Large intestine (tissue), 3 donors: ENCODE measurements around the gene ART1. TPM values are rescaled to one million over a fixed set of nuclear protein-coding genes. Genes with fewer than 3 reads are reported as not detected.
"Not testable (repeated sequence)": the region's sequence is repeated elsewhere in the genome, so short reads cannot be mapped to it uniquely, and the experiment has no call there.

Experiments
- DNase-seq, 2 donors: peaks; one replicate each; pipeline versions ENCODE4 v3.0.0 to v3.0.0-alpha.2; 2013
- H3K27ac ChIP-seq: one replicate; pipeline ENCODE4 v1.5.1; 2013; ENCODE audit warnings: low read length
- H3K27me3 ChIP-seq: 2 replicates; pipeline ENCODE4 v1.6.1; 2013; ENCODE audit warnings: low read length; ENCODE audit not compliant: control insufficient read depth, insufficient read depth
- H3K36me3 ChIP-seq: 2 replicates; pipeline ENCODE4 v1.6.1; 2013; ENCODE audit warnings: low read length; ENCODE audit not compliant: control insufficient read depth, insufficient read depth
- H3K4me1 ChIP-seq: one replicate; pipeline ENCODE4 v1.6.1; 2013; ENCODE audit warnings: low read length; ENCODE audit not compliant: control insufficient read depth, insufficient read depth
- H3K4me3 ChIP-seq: one replicate; pipeline ENCODE4 v1.5.1; 2013; ENCODE audit warnings: low read length
- H3K9me3 ChIP-seq: one replicate; pipeline ENCODE4 v1.6.1; 2013; ENCODE audit warnings: mild to moderate bottlenecking, low read depth, low read length, moderate library complexity; ENCODE audit not compliant: control insufficient read depth
- WGBS: methylation state at CpG from one replicate; pipeline ENCODE4 v1.1.5; 2013; ENCODE audit warnings: low lambda C conversion rate; ENCODE audit not compliant: insufficient coverage; 5-methylcytosine and 5-hydroxymethylcytosine counted together
- polyA plus RNA-seq: library from polyadenylated mRNA; unstranded; fragments of 120-200 nt; gene quantifications from one replicate; pipeline ENCODE4 v1.2.1, GENCODE V29; 2013

The ART1 gene
- polyA plus RNA-seq, 1 donor = not detected

DNA sequence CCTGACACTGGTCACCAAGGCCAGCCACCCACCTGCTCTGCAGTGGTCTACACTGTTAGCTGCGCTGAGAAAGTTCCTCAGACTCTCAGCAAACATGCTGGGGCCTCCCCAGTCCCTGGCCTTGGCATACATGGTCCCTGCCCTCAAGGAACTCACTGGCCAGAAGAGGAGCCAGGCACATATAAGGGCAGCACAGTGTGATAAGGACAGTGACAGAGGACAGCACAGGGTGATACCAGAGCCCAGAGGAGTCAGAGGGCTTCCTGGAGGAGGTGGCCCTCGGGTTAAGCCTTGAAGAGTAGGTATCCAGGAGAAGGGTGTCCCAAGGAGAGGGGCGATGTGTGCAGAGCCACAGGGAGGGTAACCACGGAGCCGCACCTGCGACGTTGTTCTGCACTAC, 624 bp downstream of the ART1 start:
- no peaks in the 10 kb centered on the region for H3K36me3 ChIP-seq
- H3K4me3 ChIP-seq = no peak overlapping the region
- DNase-seq = no peak
- H3K27me3 ChIP-seq = peaks cover 22% of the 10 kb centered on the region
- no peak overlapping the region for H3K27ac ChIP-seq
- H3K9me3 ChIP-seq = peaks cover 3% of the 10 kb centered on the region
- H3K4me1 ChIP-seq = peaks cover 12% of the 10 kb centered on the region
- no CpG with 5 or more reads among the region's 7 CpGs for WGBS

DNA sequence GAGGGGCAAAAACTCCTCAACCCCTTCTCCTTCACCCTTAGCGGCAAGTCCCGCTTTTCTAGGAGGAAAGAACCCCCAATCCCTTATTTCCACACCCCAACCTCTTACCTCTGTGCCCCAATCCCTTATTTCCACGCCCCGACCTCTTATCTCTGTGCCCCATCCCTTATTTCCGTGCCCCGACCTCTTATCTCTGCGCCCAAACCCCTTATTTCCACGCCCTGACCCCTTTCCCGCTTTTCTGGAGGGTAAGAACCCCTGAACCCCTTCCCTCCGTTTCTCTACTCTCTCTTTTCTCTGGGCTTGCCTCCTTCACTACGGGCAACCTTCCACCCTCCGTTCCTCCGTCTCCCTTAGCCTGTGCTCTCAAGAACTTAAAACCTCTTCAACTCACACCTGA, 3.9 kb downstream of the ART1 start:
- H3K27ac ChIP-seq, H3K9me3 ChIP-seq, H3K4me3 ChIP-seq, H3K4me1 ChIP-seq, H3K36me3 ChIP-seq, DNase-seq: not testable (repeated sequence)
- peaks cover 15% of the 10 kb centered on the region for H3K27me3 ChIP-seq
- WGBS = 80% methylated on average over 1 of the region's 13 CpGs

DNA sequence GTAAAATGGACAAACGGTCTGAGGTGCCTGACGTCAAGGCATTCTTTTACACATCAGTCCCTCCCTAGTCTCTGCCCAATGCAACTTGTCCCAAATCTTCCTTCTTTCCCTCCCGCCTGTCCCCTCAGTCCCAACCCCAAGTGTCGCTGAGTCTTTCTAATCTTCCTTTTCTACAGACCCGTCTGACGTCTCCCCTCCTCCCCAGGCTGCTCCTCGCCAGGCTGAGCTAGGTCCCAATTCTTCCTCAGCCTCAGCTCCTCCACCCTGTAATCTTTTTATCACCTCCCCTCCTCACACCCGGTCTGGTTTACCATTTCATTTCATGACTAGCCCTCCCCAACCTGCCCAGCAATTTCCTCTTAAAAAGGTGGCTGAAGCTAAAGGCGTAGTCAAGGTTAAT, 4.4 kb downstream of the ART1 start:
- H3K9me3 ChIP-seq, H3K4me3 ChIP-seq, H3K27ac ChIP-seq, H3K36me3 ChIP-seq, DNase-seq, H3K4me1 ChIP-seq: not testable (repeated sequence)
- no CpG with 5 or more reads among the region's 9 CpGs for WGBS
- H3K27me3 ChIP-seq = peaks cover 15% of the 10 kb centered on the region

DNA sequence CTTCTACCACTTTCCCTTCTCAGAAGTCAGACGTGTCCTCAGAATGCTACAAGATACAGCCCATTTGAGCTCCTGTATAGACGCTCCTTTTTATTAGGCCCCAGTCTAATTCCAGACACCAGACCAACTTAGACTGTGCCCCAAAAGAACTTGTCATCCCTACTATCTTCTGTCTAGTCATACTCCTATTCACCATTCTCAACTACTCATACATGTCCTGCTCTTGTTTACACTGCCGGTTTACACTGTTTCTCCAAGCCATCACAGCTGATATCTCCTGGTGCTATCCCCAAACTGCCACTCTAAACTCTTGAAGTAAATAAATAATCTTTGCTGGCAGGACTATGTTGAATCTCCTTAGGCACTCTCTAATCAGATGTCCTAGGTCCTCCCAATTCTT, 7.6 kb downstream of the ART1 start:
- not testable (repeated sequence) for H3K36me3 ChIP-seq, H3K27ac ChIP-seq, H3K4me3 ChIP-seq, DNase-seq, H3K4me1 ChIP-seq, H3K9me3 ChIP-seq
- peaks cover 15% of the 10 kb centered on the region for H3K27me3 ChIP-seq
- WGBS = no CpG with 5 or more reads among the region's 3 CpGs

DNA sequence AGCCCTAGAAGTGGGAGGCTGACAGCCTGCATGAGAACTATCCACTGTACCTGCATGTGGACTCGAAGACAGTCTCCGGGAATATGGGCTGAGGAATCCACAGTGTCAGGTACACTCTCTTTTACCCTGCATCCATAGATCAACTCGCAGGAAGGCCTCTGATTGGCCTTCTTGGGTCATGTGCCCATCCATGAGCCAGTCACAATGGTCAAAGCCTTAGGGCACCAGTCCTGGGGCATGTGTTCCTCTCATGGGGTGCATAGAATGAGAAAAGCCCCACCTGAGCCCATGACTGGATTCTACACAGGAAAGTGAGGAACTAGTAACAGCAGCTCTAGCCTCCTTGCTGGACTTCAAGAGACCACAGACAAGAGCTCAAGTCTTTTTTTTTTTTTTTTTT, 10.6 kb downstream of the ART1 start:
- Histone ChIP-seq H3K36me3 (no peaks in the 10 kb centered on the region), H3K27me3 (peaks cover 9% of the 10 kb centered on the region), H3K27ac (no peak overlapping the region), H3K4me1 (no peaks in the 10 kb centered on the region), H3K9me3 (no peaks in the 10 kb centered on the region), H3K4me3 (no peak overlapping the region)
- no CpG with 5 or more reads among the region's 3 CpGs for WGBS
- DNase-seq = no peak

DNA sequence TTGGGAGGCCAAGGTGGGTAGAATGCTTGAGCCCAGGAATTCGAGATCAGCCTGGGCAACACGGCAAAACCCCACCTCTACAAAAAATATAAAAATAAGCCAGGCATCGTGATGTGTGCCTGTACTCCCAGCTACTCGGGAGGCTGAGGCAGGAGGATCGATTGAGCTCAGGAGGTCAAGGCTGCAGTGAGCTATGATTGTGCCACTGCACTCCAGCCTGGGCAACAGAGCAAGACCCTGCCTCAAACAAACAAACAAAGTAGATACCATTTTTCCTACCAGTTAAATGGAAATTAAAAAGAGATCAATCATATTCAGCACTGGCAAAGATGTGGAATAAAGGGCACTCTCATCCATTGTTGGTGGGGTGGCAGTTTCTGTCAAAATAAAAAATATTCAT, 12.4 kb downstream of the ART1 start:
- not testable (repeated sequence) for H3K4me3 ChIP-seq, H3K4me1 ChIP-seq, H3K36me3 ChIP-seq, H3K27ac ChIP-seq, H3K9me3 ChIP-seq, DNase-seq, H3K27me3 ChIP-seq
- no CpG with 5 or more reads among the region's 5 CpGs for WGBS

DNA sequence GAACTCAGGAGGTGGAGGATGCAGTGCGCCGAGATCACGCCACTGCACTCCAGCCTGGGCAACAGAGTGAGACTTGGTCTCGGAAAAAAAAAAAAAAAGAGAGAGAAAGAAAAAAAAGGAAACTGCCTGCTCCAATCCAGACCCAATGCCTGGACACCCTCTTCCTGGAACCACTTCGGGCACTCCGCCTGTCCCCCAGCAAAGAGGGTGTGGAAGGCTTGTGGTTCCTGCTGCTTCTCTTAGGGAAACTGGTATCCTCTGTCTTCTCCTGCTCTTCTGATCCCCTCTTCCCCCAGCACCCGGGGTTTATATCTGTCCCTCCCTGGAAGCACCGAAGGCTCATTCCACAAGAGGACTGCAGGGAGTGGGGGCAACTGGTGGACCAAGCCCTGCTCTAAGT, 13.3 kb downstream of the ART1 start:
- Histone ChIP-seq H3K27ac (no peak overlapping the region), H3K36me3 (no peaks in the 10 kb centered on the region), H3K27me3 (peaks cover 9% of the 10 kb centered on the region), H3K4me1 (no peaks in the 10 kb centered on the region), H3K4me3 (no peak overlapping the region), H3K9me3 (no peaks in the 10 kb centered on the region)
- no peak for DNase-seq
- no CpG with 5 or more reads among the region's 8 CpGs for WGBS

DNA sequence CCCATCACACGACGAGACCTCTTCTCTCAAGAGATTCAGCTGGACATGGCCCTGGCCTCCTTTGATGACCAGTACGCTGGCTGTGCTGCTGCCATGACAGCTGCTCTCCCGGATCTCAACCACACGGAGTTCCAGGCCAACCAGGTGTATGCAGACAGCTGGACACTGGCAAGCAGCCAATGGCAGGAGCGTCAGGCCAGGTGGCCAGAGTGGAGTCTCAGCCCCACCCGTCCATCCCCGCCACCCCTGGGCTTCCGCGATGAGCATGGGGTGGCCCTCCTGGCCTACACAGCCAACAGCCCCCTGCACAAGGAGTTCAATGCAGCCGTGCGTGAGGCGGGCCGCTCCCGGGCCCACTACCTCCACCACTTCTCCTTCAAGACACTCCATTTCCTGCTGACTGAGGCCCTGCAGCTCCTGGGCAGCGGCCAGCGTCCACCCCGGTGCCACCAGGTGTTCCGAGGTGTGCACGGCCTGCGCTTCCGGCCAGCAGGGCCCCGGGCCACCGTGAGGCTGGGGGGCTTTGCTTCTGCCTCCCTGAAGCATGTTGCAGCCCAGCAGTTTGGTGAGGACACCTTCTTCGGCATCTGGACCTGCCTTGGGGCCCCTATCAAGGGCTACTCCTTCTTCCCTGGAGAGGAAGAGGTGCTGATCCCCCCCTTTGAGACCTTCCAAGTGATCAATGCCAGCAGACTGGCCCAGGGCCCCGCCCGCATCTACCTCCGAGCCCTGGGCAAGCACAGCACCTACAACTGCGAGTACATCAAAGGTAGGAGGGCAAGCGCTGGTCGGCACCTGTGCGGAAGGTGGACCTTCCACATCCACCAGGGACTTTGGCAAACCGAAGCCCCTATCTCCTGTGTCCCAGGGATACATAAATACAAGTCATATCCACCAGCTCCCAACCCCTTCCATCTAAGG, 14.9 kb downstream of the ART1 start:
- no CpG with 5 or more reads among the region's 33 CpGs for WGBS
- Histone ChIP-seq H3K27ac (no peak overlapping the region), H3K9me3 (no peaks in the 10 kb centered on the region), H3K4me3 (no peak overlapping the region), H3K36me3 (peaks cover 5% of the 10 kb centered on the region), H3K4me1 (no peaks in the 10 kb centered on the region), H3K27me3 (peaks cover 7% of the 10 kb centered on the region)
- no peak for DNase-seq

DNA sequence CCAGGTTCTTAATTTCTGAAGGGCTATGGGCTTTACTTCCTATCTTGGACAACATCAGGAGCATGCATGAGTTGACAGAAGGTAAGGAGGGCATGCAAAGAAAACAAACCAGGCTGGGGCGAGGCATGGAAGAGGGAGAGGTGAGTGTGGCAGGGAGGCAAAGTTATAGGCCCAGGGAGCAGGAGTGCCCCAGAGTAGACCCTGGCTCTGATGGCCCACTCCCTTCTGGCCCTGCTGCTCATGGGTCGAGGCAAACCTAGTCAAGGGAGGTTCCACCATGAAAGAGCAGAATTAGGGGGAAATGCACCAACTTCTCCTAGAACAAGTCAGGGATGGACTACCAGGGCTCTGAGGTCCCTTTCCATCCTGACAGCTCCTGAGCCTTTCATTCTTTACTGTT, 16.0 kb downstream of the ART1 start:
- WGBS = no CpG with 5 or more reads among the region's 2 CpGs
- Histone ChIP-seq H3K36me3 (peaks cover 14% of the 10 kb centered on the region), H3K9me3 (no peaks in the 10 kb centered on the region), H3K4me3 (no peak overlapping the region), H3K4me1 (no peaks in the 10 kb centered on the region), H3K27me3 (peaks cover 2% of the 10 kb centered on the region), H3K27ac (no peak overlapping the region)
- DNase-seq = no peak

DNA sequence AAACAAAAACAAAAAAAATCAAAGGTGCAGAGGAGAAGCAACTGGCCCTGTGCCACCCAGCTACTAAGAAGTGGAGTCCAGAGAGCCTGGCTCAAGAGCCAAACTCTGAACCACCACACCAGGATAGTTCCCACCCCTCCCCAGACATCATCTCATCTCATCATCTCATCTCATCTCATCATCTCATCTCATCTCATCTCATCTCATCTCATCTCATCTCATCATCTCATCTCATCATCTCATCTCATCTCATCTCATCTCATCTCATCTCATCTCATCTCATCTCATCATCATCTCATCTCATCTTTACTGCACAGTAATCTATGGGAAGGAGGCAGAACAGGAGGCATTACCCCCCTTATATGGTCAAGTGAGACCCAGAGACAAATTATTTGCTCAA, 17.9 kb downstream of the ART1 start:
- Histone ChIP-seq H3K4me3 (no peak overlapping the region), H3K9me3 (no peaks in the 10 kb centered on the region), H3K27ac (no peak overlapping the region), H3K27me3 (peaks cover 2% of the 10 kb centered on the region), H3K36me3 (peaks cover 26% of the 10 kb centered on the region), H3K4me1 (no peaks in the 10 kb centered on the region)
- no peak for DNase-seq

GRCh38 chr11:3664032-3664630, 19.2 kb downstream of the ART1 start:
- no peaks in the 10 kb centered on the region for H3K9me3 ChIP-seq
- no peaks in the 10 kb centered on the region for H3K27me3 ChIP-seq
- no peak for DNase-seq
- no peaks in the 10 kb centered on the region for H3K4me1 ChIP-seq
- H3K4me3 ChIP-seq = no peak overlapping the region
- H3K27ac ChIP-seq = no peak overlapping the region
- H3K36me3 ChIP-seq = peaks cover 33% of the 10 kb centered on the region
- no CpG with 5 or more reads among the region's 10 CpGs for WGBS
